Measurements from ENCODE around the gene TEX261.

Gene TEX261

GRCh38 chr2:70959271-70959761, 35.4 kb downstream of the TEX261 start:
- no peak for DNase-seq (ENCODE audit: low spot score)

- no peak for DNase-seq (ENCODE audit: low spot score)
Observed at GRCh38 chr2:70958759-70959158, 35.9 kb downstream of the TEX261 start.

- DNase-seq (ENCODE audit: low spot score): no peak
Observed at GRCh38 chr2:70957798-70958197, 36.9 kb downstream of the TEX261 start.

- DNase-seq (ENCODE audit: low spot score): no peak
Observed at GRCh38 chr2:70956141-70956540, 38.5 kb downstream of the TEX261 start.

GRCh38 chr2:70954886-70955285, 39.8 kb downstream of the TEX261 start:
- DNase-seq (ENCODE audit: low spot score): no peak

- no peak for DNase-seq (ENCODE audit: low spot score)
Observed at GRCh38 chr2:70949086-70949485, 45.6 kb downstream of the TEX261 start.

GRCh38 chr2:70948337-70949003, 46.2 kb downstream of the TEX261 start:
- peak; percentile 89 for DNase-seq (ENCODE audit: low spot score)

GRCh38 chr2:70947556-70948184, 47.0 kb downstream of the TEX261 start:
- DNase-seq (ENCODE audit: low spot score): peak; percentile 45

GRCh38 chr2:70946832-70947442, 47.7 kb downstream of the TEX261 start:
- peak; percentile 54 for DNase-seq (ENCODE audit: low spot score)

- no peak for DNase-seq (ENCODE audit: low spot score)
Observed at GRCh38 chr2:70944111-70944690, 50.5 kb downstream of the TEX261 start.

GRCh38 chr2:70943205-70943871, 51.3 kb downstream of the TEX261 start:
- DNase-seq (ENCODE audit: low spot score): no peak

- DNase-seq (ENCODE audit: low spot score): no peak
Observed at GRCh38 chr2:70942396-70943204, 52.1 kb downstream of the TEX261 start.

GRCh38 chr2:70941701-70942100, 53.0 kb downstream of the TEX261 start:
- no peak for DNase-seq (ENCODE audit: low spot score)

- no peak for DNase-seq (ENCODE audit: low spot score)
Observed at GRCh38 chr2:70941186-70941585, 53.5 kb downstream of the TEX261 start.

- DNase-seq (ENCODE audit: low spot score): no peak
Observed at GRCh38 chr2:70939839-70940580, 54.7 kb downstream of the TEX261 start.

GRCh38 chr2:70939001-70939838, 55.5 kb downstream of the TEX261 start:
- no peak for DNase-seq (ENCODE audit: low spot score)

GRCh38 chr2:70938586-70938950, 56.1 kb downstream of the TEX261 start:
- DNase-seq (ENCODE audit: low spot score): no peak

GRCh38 chr2:70937866-70938585, 56.6 kb downstream of the TEX261 start:
- DNase-seq (ENCODE audit: low spot score): no peak
